Smooth muscle cell (in vitro differentiated cells): ENCODE data around the gene KIAA1958. TPM values are rescaled to one million over a fixed set of nuclear protein-coding genes. Genes with fewer than 3 reads are reported as not detected.

Experiments used
- DNase-seq: peaks from one replicate; lab custom pipeline; 2025; ENCODE audit not compliant: unreplicated experiment; lab: John Stamatoyannopoulos, UW
- H2AFZ ChIP-seq: fragments of 200-600 bp; sonication (generic); 2 replicates; pipeline ENCODE4 v1.6.0; 2016; ENCODE audit warnings: antibody characterized with exemption, low read depth, mild to moderate bottlenecking
- H3F3A ChIP-seq: fragments of 200-600 bp; sonication (generic); 2 replicates; pipeline ENCODE4 v1.6.0; 2017; ENCODE audit warnings: antibody characterized with exemption, low read depth
- H3K27ac ChIP-seq: fragments of 200-600 bp; sonication (generic); 2 replicates; pipeline ENCODE4 v1.5.1; 2016; ENCODE audit warnings: low read depth, mild to moderate bottlenecking
- H3K27me3 ChIP-seq: fragments of 200-600 bp; sonication (generic); 2 replicates; pipeline ENCODE4 v1.6.1; 2016; ENCODE audit warnings: low read depth, mild to moderate bottlenecking
- H3K36me3 ChIP-seq: fragments of 200-600 bp; sonication (generic); 2 replicates; pipeline ENCODE4 v1.5.1; 2016; ENCODE audit warnings: low read depth
- H3K4me1 ChIP-seq: fragments of 200-600 bp; sonication (generic); 2 replicates; pipeline ENCODE4 v1.5.1; 2016; ENCODE audit warnings: low read depth
- H3K4me2 ChIP-seq: fragments of 200-600 bp; sonication (generic); 2 replicates; pipeline ENCODE4 v1.6.0; 2016; ENCODE audit warnings: mild to moderate bottlenecking
- H3K4me3 ChIP-seq: fragments of 200-600 bp; sonication (generic); 2 replicates; pipeline ENCODE4 v1.5.1; 2016; ENCODE audit warnings: mild to moderate bottlenecking
- H3K79me2 ChIP-seq: fragments of 200-600 bp; sonication (generic); 2 replicates; pipeline ENCODE4 v1.6.0; 2016; ENCODE audit warnings: low read depth, mild to moderate bottlenecking
- H3K9ac ChIP-seq: fragments of 200-600 bp; sonication (generic); 2 replicates; pipeline ENCODE4 v1.6.0; 2016; ENCODE audit warnings: low read depth
- H3K9me3 ChIP-seq: fragments of 200-600 bp; sonication (generic); replicated peaks from 2 replicates; pipeline ENCODE4 v1.5.1; 2016; ENCODE audit warnings: low read depth
- H4K20me1 ChIP-seq: fragments of 200-600 bp; sonication (generic); 2 replicates; pipeline ENCODE4 v1.6.0; 2016; ENCODE audit warnings: low read depth
- CTCF ChIP-seq: fragments of 200-600 bp; sonication (generic); IDR thresholded peaks from 2 replicates; pipeline ENCODE4 v1.5.1; 2017; ENCODE audit warnings: borderline replicate concordance, mild to moderate bottlenecking, antibody characterized with exemption; ENCODE audit not compliant: insufficient read depth, poor library complexity, severe bottlenecking
- WGBS: methylation state at CpG from one replicate; pipeline ENCODE4 v1.1.7; 2016; ENCODE audit warnings: low lambda C conversion rate; 5-methylcytosine and 5-hydroxymethylcytosine counted together
- polyA plus RNA-seq: library from polyadenylated mRNA; unstranded; fragments of >200 nt; fragmentation: Nextera tagmentation; extraction: Ambion mirVana; gene quantifications from 2 replicates; pipeline ENCODE4 v1.2.1, GENCODE V29; 2016
- total RNA-seq: library from RNA; depleted of rRNA; stranded (reverse); fragments of >200 nt; gene quantifications from 2 replicates; pipeline ENCODE4 v1.2.3, GENCODE V29; 2014

KIAA1958 gene
- total and polyA plus RNA-seq, 2 experiments from 2014 or later: 1.1 to 1.8 TPM

GRCh38 chr9:112570671-112571167, 84.1 kb downstream of the KIAA1958 start:
- Histone ChIP-seq H3K27me3 (no peaks in the 10 kb centered on the region), H3K36me3 (no peaks in the 10 kb centered on the region), H3K4me2 (no peak overlapping the region), H3K9ac (no peak overlapping the region), H4K20me1 (no peaks in the 10 kb centered on the region), H3K4me3 (no peak overlapping the region), H3F3A (no peaks in the 10 kb centered on the region), H3K27ac (no peak overlapping the region), H3K79me2 (no peaks in the 10 kb centered on the region), H3K9me3 (no peaks in the 10 kb centered on the region), H2AFZ (no peak overlapping the region), H3K4me1 (no peaks in the 10 kb centered on the region)
- no peak for DNase-seq
- TF ChIP-seq CTCF: no peak
- WGBS: 88% methylated on average over 6 of the region's 6 CpGs

GRCh38 chr9:112571624-112572355, 85.2 kb downstream of the KIAA1958 start:
- no peak for DNase-seq
- no peaks in the 10 kb centered on the region for H3K36me3 ChIP-seq
- H3K4me1 ChIP-seq: no peaks in the 10 kb centered on the region
- H2AFZ ChIP-seq: no peak overlapping the region
- H3K79me2 ChIP-seq: no peaks in the 10 kb centered on the region
- 59% methylated on average over 9 of the region's 9 CpGs for WGBS
- H3K9ac ChIP-seq: no peak overlapping the region
- H4K20me1 ChIP-seq: no peaks in the 10 kb centered on the region
- no peaks in the 10 kb centered on the region for H3K27me3 ChIP-seq
- no peaks in the 10 kb centered on the region for H3F3A ChIP-seq
- TF ChIP-seq CTCF: no peak
- no peak overlapping the region for H3K27ac ChIP-seq
- no peaks in the 10 kb centered on the region for H3K9me3 ChIP-seq
- no peak overlapping the region for H3K4me2 ChIP-seq
- no peak overlapping the region for H3K4me3 ChIP-seq

GRCh38 chr9:112572416-112572815, 85.8 kb downstream of the KIAA1958 start:
- Histone ChIP-seq H3K79me2 (no peaks in the 10 kb centered on the region), H3K4me3 (no peak overlapping the region), H4K20me1 (no peaks in the 10 kb centered on the region), H3K4me1 (no peaks in the 10 kb centered on the region), H3K4me2 (no peak overlapping the region), H3K36me3 (no peaks in the 10 kb centered on the region), H2AFZ (no peak overlapping the region), H3K9ac (no peak overlapping the region), H3F3A (no peaks in the 10 kb centered on the region), H3K27ac (no peak overlapping the region), H3K27me3 (no peaks in the 10 kb centered on the region), H3K9me3 (no peaks in the 10 kb centered on the region)
- no peak for DNase-seq
- no peak for TF ChIP-seq CTCF
- WGBS: 67% methylated on average over 3 of the region's 3 CpGs

- Histone ChIP-seq H3K9me3 (no peaks in the 10 kb centered on the region), H3F3A (no peaks in the 10 kb centered on the region), H3K4me1 (no peaks in the 10 kb centered on the region), H3K4me2 (no peak overlapping the region), H3K4me3 (no peak overlapping the region), H2AFZ (no peak overlapping the region), H3K27ac (no peak overlapping the region), H3K27me3 (no peaks in the 10 kb centered on the region), H4K20me1 (no peaks in the 10 kb centered on the region), H3K9ac (no peak overlapping the region), H3K36me3 (no peaks in the 10 kb centered on the region), H3K79me2 (no peaks in the 10 kb centered on the region)
- TF ChIP-seq CTCF: no peak
- 100% methylated on average over 1 of the region's 1 CpG for WGBS
- DNase-seq: no peak
These were observed 87.4 kb downstream of the KIAA1958 start for GRCh38 chr9:112574008-112574407.
